GM10248 (cell line): Measurements from ENCODE around the gene ATG16L2.

ENCODE experiments used
- CTCF ChIA-PET: fragments of 300-600 bp; sonication (Branson Sonifier 250); formaldehyde crosslinking; extraction: SDS; loops from one replicate; lab custom pipeline; 2021; ENCODE audit warnings: antibody characterized with exemption; lab: Yijun Ruan, JAX
- POLR2A ChIA-PET: fragments of 350-650 bp; sonication (Branson Sonifier 250); formaldehyde crosslinking; extraction: SDS; loops from one replicate; lab custom pipeline; 2020; ENCODE audit warnings: antibody characterized with exemption; lab: Yijun Ruan, JAX
- DNase-seq: peaks from one replicate; pipeline ENCODE4 v3.0.0; 2012; ENCODE audit errors: extremely low spot score
- CTCF ChIP-seq: IDR thresholded peaks from 2 replicates; pipeline ENCODE4 v1.5.1; 2012; ENCODE audit warnings: mild to moderate bottlenecking, low read depth; ENCODE audit errors: extremely low read depth, missing control alignments, control extremely low read depth

The ATG16L2 gene

GRCh38 chr11:72778535-72779494 lies 35.4 kb upstream of the ATG16L2 start:
- no peak for TF ChIP-seq CTCF
- DNase-seq: no peak
- CTCF ChIA-PET: interaction anchor here (1.4 to 11.8 kb wide), 4 partner anchors 8 to 54 kb away, joined by 4 to 88 read pairs (median 21); partner anchors contain the start of gene STARD10
- POLR2A ChIA-PET: no interaction called here

- DNase-seq: no peak
- ChIA-PET CTCF (interaction anchor here (1.5 to 11.8 kb wide), 4 partner anchors 7 to 54 kb away, joined by 3 to 88 read pairs (median 21); partner anchors contain the start of gene STARD10), POLR2A (no interaction called here)
- TF ChIP-seq CTCF: no peak
Observed at GRCh38 chr11:72779495-72780128, 34.6 kb upstream of the ATG16L2 start.

GRCh38 chr11:72780296-72781062 lies 33.7 kb upstream of the ATG16L2 start:
- DNase-seq: no peak
- ChIA-PET POLR2A (no interaction called here), CTCF (interaction anchor here (1.4 to 11.8 kb wide), 4 partner anchors 9 to 55 kb away, joined by 3 to 88 read pairs (median 7); partner anchors contain the start of gene STARD10)
- TF ChIP-seq CTCF: no peak

GRCh38 chr11:72781063-72781312 lies 33.2 kb upstream of the ATG16L2 start:
- ChIA-PET CTCF (interaction anchor here (1.4 to 11.8 kb wide), 3 partner anchors 10 to 33 kb away, joined by 3 to 88 read pairs (median 3); partner anchors contain the start of gene STARD10), POLR2A (no interaction called here)
- no peak for TF ChIP-seq CTCF
- DNase-seq: no peak

- ChIA-PET POLR2A (interaction anchor here (1.5 kb wide), 1 partner anchor 11 kb away, joined by 3 read pairs; no protein-coding TSS in a partner anchor), CTCF (interaction anchor here (0.9 to 11.8 kb wide), 9 partner anchors 10 to 570 kb away, joined by 3 to 88 read pairs (median 3); partner anchors contain the start of gene STARD10)
- no peak for TF ChIP-seq CTCF
- DNase-seq: peak; percentile 83
Observed at GRCh38 chr11:72781313-72782080, 32.7 kb upstream of the ATG16L2 start.
